ENCODE measurements around the gene P2RY12.

P2RY12 gene

GRCh38 chr3:151384741-151385174 lies at the start of gene P2RY12:
Gene P2RY12, minus strand, starts transcription at chr3:151384753. Its CDS starts 45,908 bp downstream, at chr3:151338845.
- DNase-seq = no peak

- no peak for DNase-seq
These were observed 48.2 kb upstream of the P2RY12 start for GRCh38 chr3:151432616-151433372.

- peak; percentile 2 for DNase-seq
These were observed 47.4 kb upstream of the P2RY12 start for GRCh38 chr3:151431940-151432339.

GRCh38 chr3:151430821-151431484 lies 46.4 kb upstream of the P2RY12 start:
- no peak for DNase-seq

GRCh38 chr3:151428386-151428785 lies 43.8 kb upstream of the P2RY12 start:
- no peak for DNase-seq

GRCh38 chr3:151426341-151426657 lies 41.7 kb upstream of the P2RY12 start:
- DNase-seq = no peak

- no peak for DNase-seq
These were observed 41.2 kb upstream of the P2RY12 start for GRCh38 chr3:151425627-151426340.

- DNase-seq = no peak
These were observed 38.5 kb upstream of the P2RY12 start for GRCh38 chr3:151423091-151423490.

- DNase-seq = no peak
These were observed 37.4 kb upstream of the P2RY12 start for GRCh38 chr3:151421938-151422337.

- DNase-seq = no peak
These were observed 35.3 kb upstream of the P2RY12 start for GRCh38 chr3:151419806-151420205.

- no peak for DNase-seq
These were observed 30.7 kb upstream of the P2RY12 start for GRCh38 chr3:151415289-151415688.

- DNase-seq = no peak
These were observed 28.4 kb upstream of the P2RY12 start for GRCh38 chr3:151412989-151413388.

- no peak for DNase-seq
These were observed 26.5 kb upstream of the P2RY12 start for GRCh38 chr3:151410891-151411559.

- no peak for DNase-seq
These were observed 23.4 kb upstream of the P2RY12 start for GRCh38 chr3:151407928-151408327.

GRCh38 chr3:151404316-151404715 lies 19.8 kb upstream of the P2RY12 start:
- DNase-seq = no peak

- no peak for DNase-seq
These were observed 18.7 kb upstream of the P2RY12 start for GRCh38 chr3:151403246-151403645.

GRCh38 chr3:151402349-151402748 lies 17.8 kb upstream of the P2RY12 start:
- DNase-seq = no peak

GRCh38 chr3:151400341-151400740 lies 15.8 kb upstream of the P2RY12 start:
- no peak for DNase-seq

GRCh38 chr3:151398895-151399294 lies 14.3 kb upstream of the P2RY12 start:
- no peak for DNase-seq

- DNase-seq = no peak
These were observed 11.3 kb upstream of the P2RY12 start for GRCh38 chr3:151395806-151396205.

GRCh38 chr3:151394611-151395010 lies 10.1 kb upstream of the P2RY12 start:
- no peak for DNase-seq

- DNase-seq = no peak
These were observed 9.4 kb upstream of the P2RY12 start for GRCh38 chr3:151393941-151394340.

GRCh38 chr3:151393146-151393830 lies 8.7 kb upstream of the P2RY12 start:
- no peak for DNase-seq

Data from GDM1 (cell line).